Esophagus (tissue), 2 donors: ENCODE results near the gene PCOLCE2. TPM values are rescaled to one million over a fixed set of nuclear protein-coding genes. Genes with fewer than 3 reads are reported as not detected.

Experiments used
- H3K27ac ChIP-seq, 2 donors: one replicate each; pipeline ENCODE4 v1.5.1; 2013; ENCODE audit warnings: low read depth in 2 of 2, mild to moderate bottlenecking in 2 of 2, inconsistent platforms in 1 of 2, low read length in 1 of 2, moderate library complexity in 1 of 2
- H3K27me3 ChIP-seq, 2 donors: one replicate each; pipeline ENCODE4 v1.6.1; 2013; ENCODE audit warnings: low read length in 2 of 2, control low read depth in 1 of 2, mild to moderate bottlenecking in 1 of 2; ENCODE audit not compliant: insufficient read depth in 2 of 2, control insufficient read depth in 1 of 2
- H3K36me3 ChIP-seq, 2 donors: one replicate each; pipeline ENCODE4 v1.6.1; 2013; ENCODE audit warnings: low read length in 1 of 2; ENCODE audit not compliant: control insufficient read depth in 2 of 2, insufficient read depth in 2 of 2
- H3K4me1 ChIP-seq, 2 donors: one replicate each; pipeline ENCODE4 v1.6.1; 2013; ENCODE audit warnings: low read length in 1 of 2; ENCODE audit not compliant: control insufficient read depth in 2 of 2, insufficient read depth in 2 of 2
- H3K4me3 ChIP-seq, 2 donors: one replicate each; pipeline ENCODE4 v1.5.1; 2013; ENCODE audit warnings: low read length in 2 of 2, mild to moderate bottlenecking in 2 of 2, low read depth in 1 of 2, moderate library complexity in 1 of 2
- H3K9me3 ChIP-seq, 2 donors: one replicate each; pipeline ENCODE4 v1.6.1; 2013; ENCODE audit warnings: mild to moderate bottlenecking in 2 of 2, low read depth in 1 of 2, low read length in 1 of 2, moderate library complexity in 1 of 2; ENCODE audit not compliant: control insufficient read depth in 2 of 2, insufficient read depth in 1 of 2
- WGBS, 2 donors: extraction: QIAGEN DNeasy Blood & Tissue Kit; methylation state at CpG; one replicate each; pipeline ENCODE4 v1.1.7; 2013; 5-methylcytosine and 5-hydroxymethylcytosine counted together
- polyA plus RNA-seq, 2 donors: library from polyadenylated mRNA; stranded (reverse); fragments of 200-250 nt; gene quantifications; one replicate each; pipeline ENCODE4 v1.2.3, GENCODE V29; 2013
- donor health status: healthy with polysubstance abuse.
- donor health status: Bipolar disorder and iron deficiency.

The PCOLCE2 gene
- 1 to 10 TPM; 1.4 to 1.9 TPM for polyA plus RNA-seq

GRCh38 chr3:142888481-142889211, at the start of gene PCOLCE2:
PCOLCE2 (minus strand) TSS chr3:142889083; CDS start chr3:142888896, 187 bp downstream.
- Histone ChIP-seq H3K4me1 (peaks cover 0 to 6% of the 10 kb centered on the region in 2 donors), H3K4me3 (peak within 1 kb of the TSS; percentile 47 to 61), H3K36me3 (no peaks in the 10 kb centered on the region), H3K9me3 (no peaks in the 10 kb centered on the region), H3K27ac (no peak within 1 kb of the TSS), H3K27me3 (peaks cover 0 to 2% of the 10 kb centered on the region in 2 donors)
- WGBS, 2 donors = 0 to 1% methylated on average over 56 to 74 of the region's 74 CpGs

- H3K27me3 ChIP-seq = peaks cover 2 to 4% of the 10 kb centered on the region in 2 donors
- H3K9me3 ChIP-seq = peaks cover 0 to 2% of the 10 kb centered on the region in 2 donors
- no peaks in the 10 kb centered on the region for H3K4me1 ChIP-seq
- H3K36me3 ChIP-seq = no peaks in the 10 kb centered on the region
- H3K4me3 ChIP-seq = no peak overlapping the region
- no peak overlapping the region for H3K27ac ChIP-seq
- WGBS, 2 donors = 69 to 71% methylated on average over 5 of the region's 5 CpGs
Observed at GRCh38 chr3:142935963-142936362, 47.1 kb upstream of the PCOLCE2 start.

GRCh38 chr3:142934887-142935269, 46.0 kb upstream of the PCOLCE2 start:
- no peak overlapping the region for H3K27ac ChIP-seq
- WGBS, 2 donors = 87 to 96% methylated on average over 3 of the region's 3 CpGs
- H3K9me3 ChIP-seq = peaks cover 0 to 2% of the 10 kb centered on the region in 2 donors
- H3K4me1 ChIP-seq = no peaks in the 10 kb centered on the region
- H3K4me3 ChIP-seq = no peak overlapping the region
- peaks cover 2 to 4% of the 10 kb centered on the region in 2 donors for H3K27me3 ChIP-seq
- no peaks in the 10 kb centered on the region for H3K36me3 ChIP-seq

- Histone ChIP-seq H3K27me3 (peaks cover 2 to 4% of the 10 kb centered on the region in 2 donors), H3K4me1 (no peaks in the 10 kb centered on the region), H3K27ac (no peak overlapping the region), H3K9me3 (peaks cover 0 to 2% of the 10 kb centered on the region in 2 donors), H3K4me3 (no peak overlapping the region), H3K36me3 (no peaks in the 10 kb centered on the region)
- 79 to 89% methylated on average over 7 of the region's 7 CpGs for WGBS, 2 donors
Observed at GRCh38 chr3:142934128-142934886, 45.4 kb upstream of the PCOLCE2 start.

GRCh38 chr3:142931222-142931621, 42.3 kb upstream of the PCOLCE2 start:
- WGBS, 2 donors = 51 to 66% methylated on average over 6 of the region's 6 CpGs

GRCh38 chr3:142930463-142930862, 41.6 kb upstream of the PCOLCE2 start:
- Histone ChIP-seq H3K4me3 (no peak overlapping the region), H3K36me3 (no peaks in the 10 kb centered on the region), H3K9me3 (peaks cover 0 to 2% of the 10 kb centered on the region in 2 donors), H3K4me1 (no peaks in the 10 kb centered on the region), H3K27me3 (peaks cover 2 to 4% of the 10 kb centered on the region in 2 donors), H3K27ac (no peak overlapping the region)
- WGBS, 2 donors = 61 to 65% methylated on average over 3 of the region's 3 CpGs

More at GRCh38 chr3:142931222-142931621, 42.3 kb upstream of the PCOLCE2 start:
- H3K4me1 ChIP-seq = no peaks in the 10 kb centered on the region
- no peak overlapping the region for H3K4me3 ChIP-seq
- H3K36me3 ChIP-seq = no peaks in the 10 kb centered on the region
- peaks cover 0 to 2% of the 10 kb centered on the region in 2 donors for H3K9me3 ChIP-seq
- no peak overlapping the region for H3K27ac ChIP-seq
- peaks cover 0 to 4% of the 10 kb centered on the region in 2 donors for H3K27me3 ChIP-seq

- Histone ChIP-seq H3K27ac (no peak overlapping the region), H3K27me3 (peaks cover 2 to 4% of the 10 kb centered on the region in 2 donors), H3K4me1 (no peaks in the 10 kb centered on the region), H3K4me3 (no peak overlapping the region), H3K9me3 (peaks cover 0 to 2% of the 10 kb centered on the region in 2 donors), H3K36me3 (no peaks in the 10 kb centered on the region)
- 85 to 92% methylated on average over 3 of the region's 3 CpGs for WGBS, 2 donors
Observed at GRCh38 chr3:142929890-142930289, 41.0 kb upstream of the PCOLCE2 start.

GRCh38 chr3:142929109-142929508, 40.2 kb upstream of the PCOLCE2 start:
- Histone ChIP-seq H3K9me3 (peaks cover 0 to 2% of the 10 kb centered on the region in 2 donors), H3K4me3 (no peak overlapping the region), H3K36me3 (no peaks in the 10 kb centered on the region), H3K27me3 (peaks cover 0 to 2% of the 10 kb centered on the region in 2 donors), H3K27ac (no peak overlapping the region), H3K4me1 (no peaks in the 10 kb centered on the region)
- WGBS, 2 donors = 19 to 27% methylated on average over 3 of the region's 3 CpGs

GRCh38 chr3:142926368-142926944, 37.6 kb upstream of the PCOLCE2 start:
- no peaks in the 10 kb centered on the region for H3K4me1 ChIP-seq
- H3K27ac ChIP-seq = no peak overlapping the region
- H3K36me3 ChIP-seq = no peaks in the 10 kb centered on the region
- 93 to 95% methylated on average over 3 of the region's 3 CpGs for WGBS, 2 donors
- H3K4me3 ChIP-seq = no peak overlapping the region
- peaks cover 0 to 2% of the 10 kb centered on the region in 2 donors for H3K9me3 ChIP-seq
- H3K27me3 ChIP-seq = peaks cover 0 to 2% of the 10 kb centered on the region in 2 donors
